SHP77 (cell line): Measurements from ENCODE around the gene SH3RF3.
A peak's percentile ranks its signal among the peaks of the same experiment; 100 is the strongest.
"Not testable (repeated sequence)": the region's sequence is repeated elsewhere in the genome, so short reads cannot be mapped to it uniquely, and the experiment has no call there.

Source experiments
- DNase-seq, 2 experiments: peaks; one replicate each; lab custom pipeline; 2025; lab: John Stamatoyannopoulos, UW

Gene SH3RF3

DNA sequence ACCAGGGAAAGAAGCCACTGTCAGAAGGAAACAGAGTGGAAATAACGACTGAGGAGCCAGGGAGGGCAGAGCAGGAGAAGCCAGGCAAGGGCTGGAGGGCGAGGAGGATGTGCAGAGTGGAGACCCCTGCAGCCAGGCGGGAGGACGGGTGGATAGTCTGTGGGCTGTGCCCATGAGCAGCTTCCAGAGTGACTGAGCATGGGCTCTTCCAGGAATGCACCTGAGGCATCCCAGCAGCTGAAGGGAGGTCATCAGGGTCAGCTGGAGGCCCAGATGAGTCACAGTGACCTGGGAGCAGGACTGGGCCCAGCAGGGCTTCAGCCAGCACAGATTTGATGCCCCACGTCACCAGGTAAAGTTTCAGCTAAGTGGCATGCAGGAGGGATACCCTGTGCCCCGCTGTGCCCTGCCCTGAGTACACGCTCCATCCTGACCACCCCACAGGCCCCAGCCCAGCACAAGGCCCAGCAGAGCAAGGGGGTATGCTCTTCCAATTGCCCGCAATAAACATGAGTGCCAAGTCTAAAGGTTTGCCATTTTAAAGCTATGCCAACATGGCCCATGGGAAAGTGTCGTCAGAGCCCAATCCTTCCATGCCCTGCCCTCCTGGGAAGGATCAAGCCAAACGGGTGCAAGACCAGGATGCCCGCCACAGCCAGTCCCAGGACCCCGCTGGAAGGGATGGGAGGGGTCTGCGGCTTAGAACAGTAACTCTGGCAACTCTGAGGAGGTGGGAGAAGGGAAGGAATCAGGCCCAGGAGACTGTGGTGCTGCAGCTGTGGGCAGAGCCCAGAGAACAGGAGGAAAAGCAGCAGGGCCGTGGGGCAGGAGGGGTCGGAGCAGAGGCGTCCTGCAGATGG, 399.1 kb downstream of the SH3RF3 start:
- DNase-seq, result no peak

- no peak for DNase-seq
These were observed 400.0 kb downstream of the SH3RF3 start for GRCh38 chr2:109528811-109529501.

DNA sequence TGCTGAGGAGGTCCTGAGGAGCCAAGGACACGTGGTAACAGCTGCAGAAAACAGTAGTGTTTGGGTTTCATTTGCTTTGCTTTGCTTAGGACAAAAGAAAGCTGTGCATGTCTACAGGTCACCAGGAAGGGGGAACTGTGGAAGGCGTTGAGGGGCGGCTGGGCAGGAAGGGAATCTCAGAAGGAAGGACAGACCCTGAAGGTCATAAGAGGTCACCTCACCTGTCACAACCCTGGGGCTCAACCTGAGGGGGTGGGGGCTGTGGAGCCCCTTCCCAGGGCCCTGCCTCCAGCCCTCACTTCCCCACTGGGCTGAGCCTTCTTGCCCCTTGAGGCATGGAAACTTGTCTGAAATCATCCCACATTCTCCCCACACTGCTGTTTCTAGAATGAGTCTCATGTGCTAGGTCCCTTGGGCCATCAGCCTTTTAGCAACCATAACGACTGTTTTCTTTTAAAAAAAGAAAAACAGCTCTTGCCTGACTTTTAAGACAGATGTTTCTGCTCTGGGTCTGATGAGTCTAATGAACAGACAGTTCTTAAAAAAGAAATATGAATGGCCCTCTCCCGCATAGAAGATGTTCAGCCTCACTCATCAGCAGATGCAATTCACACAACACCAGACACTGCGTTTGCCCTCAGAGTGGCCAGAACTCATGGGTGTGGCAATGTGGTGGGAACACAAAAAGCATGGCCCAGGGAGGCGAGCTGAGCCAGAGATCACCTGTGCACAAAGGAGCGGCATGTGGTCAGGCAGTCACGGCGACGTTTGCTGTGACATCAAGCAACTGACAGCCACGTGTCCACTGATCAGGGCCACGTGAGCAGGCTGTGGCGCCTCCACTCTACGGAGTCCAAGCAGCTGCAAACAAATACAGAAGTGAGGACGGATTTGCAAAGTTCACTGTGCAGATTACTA, 400.8 kb downstream of the SH3RF3 start:
- no peak for DNase-seq

- no peak for DNase-seq
These were observed 401.7 kb downstream of the SH3RF3 start for GRCh38 chr2:109530712-109531111.

- no peak for DNase-seq
These were observed 402.2 kb downstream of the SH3RF3 start for GRCh38 chr2:109531221-109531620.

DNA sequence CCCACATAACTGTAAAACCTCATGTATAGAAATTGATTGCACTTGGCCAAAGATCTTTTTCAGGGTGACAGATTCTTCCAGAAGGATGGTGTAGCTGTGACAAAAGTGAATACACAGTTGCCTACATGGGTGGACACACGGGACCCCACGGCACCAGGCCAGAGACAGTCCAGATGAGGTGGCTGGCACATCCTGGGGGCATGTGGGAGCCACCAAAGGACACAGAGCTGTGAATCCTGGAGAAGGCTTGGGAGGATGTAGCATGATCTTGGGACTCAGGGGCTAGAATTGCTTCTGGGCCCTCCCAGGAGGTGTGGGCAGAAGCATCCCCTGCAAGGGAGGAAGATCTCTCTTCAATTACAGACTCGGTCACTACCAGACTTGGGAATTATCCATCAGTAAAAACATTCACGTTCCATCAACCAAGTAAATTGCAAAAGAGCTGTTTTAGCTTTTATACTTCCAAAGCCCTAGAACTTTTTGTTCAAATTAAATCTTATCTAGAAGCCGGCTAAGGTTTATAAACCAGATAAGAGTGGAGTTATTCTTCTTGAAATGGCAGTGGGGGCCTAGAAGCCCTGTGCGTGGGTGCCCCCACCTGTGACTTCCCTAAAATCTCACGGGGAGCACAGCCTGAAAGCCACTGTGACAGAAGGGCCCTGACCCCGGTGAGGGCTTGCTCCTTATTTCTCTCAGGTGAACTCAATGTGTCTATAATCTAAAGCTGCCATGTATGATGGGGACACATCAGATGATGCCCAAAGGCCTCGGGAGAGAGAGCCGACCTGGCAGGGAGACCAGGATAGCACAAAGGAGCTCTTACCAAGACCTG, 403.1 kb downstream of the SH3RF3 start:
- no peak for DNase-seq

GRCh38 chr2:109532728-109533076, 403.7 kb downstream of the SH3RF3 start:
- DNase-seq, result no peak

DNA sequence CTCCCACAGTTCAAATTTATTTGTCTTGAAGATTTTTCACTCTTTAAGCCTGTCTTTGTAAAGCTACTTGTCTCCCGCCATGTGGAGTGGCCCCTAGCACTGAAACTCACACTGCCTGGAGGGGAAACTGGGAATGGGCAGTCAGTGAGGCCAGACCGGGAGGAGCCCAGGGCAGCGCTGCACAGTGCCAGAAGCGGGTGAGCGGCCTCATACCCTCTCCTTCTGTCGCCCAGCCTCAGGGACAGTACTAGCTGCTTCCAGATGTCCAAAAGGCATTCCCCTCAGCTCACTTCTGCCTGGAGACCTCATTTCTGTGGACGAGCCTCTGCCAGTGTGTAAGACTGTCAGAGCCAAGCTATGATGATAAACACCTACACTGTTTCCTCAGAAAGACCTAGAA, 404.8 kb downstream of the SH3RF3 start:
- DNase-seq, result no peak

GRCh38 chr2:109535217-109535946, 406.4 kb downstream of the SH3RF3 start:
- DNase-seq, result no peak

- not testable (repeated sequence) for DNase-seq
These were observed 407.6 kb downstream of the SH3RF3 start for GRCh38 chr2:109536556-109536955.

DNA sequence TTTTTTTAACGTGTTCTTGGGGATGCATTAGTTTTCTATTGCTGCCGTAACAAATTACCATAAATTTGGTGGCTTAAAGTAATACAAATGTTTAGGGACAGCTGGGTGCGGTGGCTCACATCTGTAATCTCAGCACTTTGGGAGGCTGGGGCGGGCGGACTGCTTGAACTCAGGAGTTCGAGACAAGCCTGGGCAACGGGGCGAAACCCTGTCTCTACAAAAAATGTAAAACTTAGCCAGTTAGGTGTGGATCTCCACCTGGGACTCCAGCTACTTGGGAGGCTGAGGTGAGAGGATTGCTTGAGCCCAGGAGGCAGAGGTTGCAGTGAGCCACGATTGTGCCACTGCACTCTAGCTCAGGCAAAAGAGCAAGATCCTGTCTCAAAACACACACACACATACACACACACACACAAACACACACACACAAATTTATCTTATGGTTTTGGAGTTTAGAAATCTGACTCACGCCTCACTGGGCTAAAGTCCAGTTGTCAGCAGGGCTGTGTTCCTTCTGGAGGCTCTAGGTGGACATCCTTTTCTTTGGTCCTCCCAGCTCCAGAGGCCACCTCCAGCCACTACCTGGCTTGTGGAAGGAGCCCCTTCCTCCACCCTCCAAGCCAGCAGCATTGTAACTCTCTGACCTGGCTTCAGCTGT, 408.7 kb downstream of the SH3RF3 start:
- no peak for DNase-seq

- DNase-seq, result no peak
These were observed 409.5 kb downstream of the SH3RF3 start for GRCh38 chr2:109538546-109538945.

- no peak for DNase-seq
These were observed 413.4 kb downstream of the SH3RF3 start for GRCh38 chr2:109542384-109542783.

DNA sequence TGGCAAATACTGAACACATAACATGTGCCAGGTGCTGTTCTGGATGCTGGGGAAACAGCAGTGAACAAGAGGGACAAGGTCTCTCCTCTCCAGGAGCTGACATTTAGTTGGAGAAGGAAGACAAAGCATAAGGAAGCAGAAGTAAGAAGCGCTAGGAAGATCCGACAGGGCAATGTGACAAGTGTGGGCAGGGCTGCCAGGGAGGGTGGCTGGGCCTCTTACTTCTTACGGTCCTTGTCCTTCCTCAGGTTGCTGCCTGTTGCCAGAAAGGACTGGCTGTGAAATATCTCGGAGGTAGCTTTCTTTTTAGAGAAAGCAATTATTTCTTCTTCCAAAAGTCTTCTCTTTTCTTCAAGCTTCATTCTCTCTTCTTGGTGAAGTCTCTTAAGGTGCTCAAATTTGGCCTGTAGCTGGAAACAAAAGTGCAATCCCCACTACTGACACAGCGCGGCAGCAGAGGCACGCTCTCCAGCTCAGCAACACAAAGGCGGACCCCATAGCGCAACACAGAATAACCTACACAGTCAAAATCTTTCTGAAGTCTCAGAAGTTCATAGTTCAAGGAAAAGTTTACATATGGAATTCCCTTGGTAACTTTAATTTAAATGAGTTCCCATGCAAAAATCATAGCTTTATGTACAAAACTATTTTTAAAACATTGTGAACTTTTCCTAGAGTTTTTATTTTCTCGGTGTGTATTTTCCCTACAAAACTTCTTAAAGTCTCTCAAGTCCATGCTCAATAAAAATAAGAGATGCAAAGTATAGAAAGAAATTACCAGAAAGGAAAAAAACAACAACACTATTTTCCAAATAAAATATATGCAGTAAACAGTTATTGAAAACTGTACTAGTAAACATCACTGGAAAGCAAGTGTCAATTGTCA, 417.1 kb downstream of the SH3RF3 start:
- DNase-seq, result peak; percentile 15 to 35

GRCh38 chr2:109547280-109547679, 418.3 kb downstream of the SH3RF3 start:
- DNase-seq, result no peak

- no peak for DNase-seq
These were observed 420.1 kb downstream of the SH3RF3 start for GRCh38 chr2:109549016-109549590.
